ENCODE results near the gene ADGRG4. TPM values are rescaled to one million over a fixed set of nuclear protein-coding genes. Genes with fewer than 3 reads are reported as not detected.
"Not testable (repeated sequence)": the region's sequence is repeated elsewhere in the genome, so short reads cannot be mapped to it uniquely, and the experiment has no call there.

The ADGRG4 gene
- polyA plus RNA-seq, 2 donors = under 0.01 TPM; not detected in 1

DNA sequence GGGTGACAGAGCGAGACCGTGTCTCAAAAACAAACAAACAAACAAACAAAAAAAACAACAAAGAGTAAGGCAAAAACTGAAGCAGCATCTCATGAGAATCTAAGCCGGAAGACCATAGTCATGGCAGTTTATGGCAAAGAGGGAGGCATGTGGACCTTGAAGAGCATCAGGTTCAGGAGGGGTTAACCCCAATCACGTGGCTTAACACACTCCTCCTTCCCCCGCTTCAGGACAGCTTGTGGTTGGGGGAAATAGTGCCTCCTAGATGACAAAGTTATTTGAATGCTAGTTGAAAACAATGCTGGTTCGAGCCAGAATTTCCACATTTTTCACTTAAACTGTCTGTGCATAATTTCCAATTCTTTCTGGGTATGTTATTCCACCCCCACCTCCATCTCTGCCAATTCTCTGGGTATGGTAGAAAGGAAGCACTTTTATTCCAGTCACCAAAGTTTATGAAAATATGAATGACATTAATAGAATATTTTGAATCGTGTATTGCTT, 37.9 kb upstream of the ADGRG4 start:
- no peak overlapping the region for H3K27ac ChIP-seq (ENCODE audit: low read depth in 2 of 2, low read length in 1 of 2)
- peaks cover 0 to 3% of the 10 kb centered on the region in 2 donors for H3K27me3 ChIP-seq (ENCODE audit: control insufficient read depth in 1 of 2, insufficient read depth in 2 of 2, low read length in 2 of 2)
- WGBS, 2 donors = 65% methylated on average over 7 of the region's 7 CpGs
- H3K36me3 ChIP-seq (ENCODE audit: control insufficient read depth in 2 of 2, insufficient read depth in 2 of 2, low read length in 1 of 2) = no peaks in the 10 kb centered on the region
- no peak overlapping the region for H3K4me3 ChIP-seq (ENCODE audit: low read depth in 1 of 2, low read length in 2 of 2)
- H3K4me1 ChIP-seq (ENCODE audit: control insufficient read depth in 2 of 2, insufficient read depth in 2 of 2, low read length in 1 of 2) = no peaks in the 10 kb centered on the region
- H3K9me3 ChIP-seq (ENCODE audit: control insufficient read depth in 2 of 2, insufficient read depth in 1 of 2, low read depth in 1 of 2, low read length in 1 of 2) = no peaks in the 10 kb centered on the region

DNA sequence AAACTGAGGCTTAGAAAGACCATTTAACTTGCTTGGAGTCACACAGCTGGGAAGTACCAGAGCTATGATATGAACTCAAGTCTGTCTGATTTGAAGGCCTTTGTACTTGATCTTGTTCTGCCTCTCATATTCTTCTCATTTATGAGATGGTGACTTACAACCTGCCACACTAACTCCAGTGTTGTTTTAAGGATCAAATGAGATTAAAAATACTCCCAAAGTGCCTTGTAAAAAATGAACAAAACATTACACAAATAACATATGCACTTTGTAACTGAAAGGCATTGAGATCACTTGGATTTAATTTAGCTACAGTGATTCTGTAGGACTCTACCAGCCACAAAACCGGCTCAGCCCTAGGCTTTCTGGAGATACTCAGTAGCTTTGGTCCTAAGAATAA, 33.9 kb upstream of the ADGRG4 start:
- H3K36me3 ChIP-seq (ENCODE audit: control insufficient read depth in 2 of 2, insufficient read depth in 2 of 2, low read length in 1 of 2) = no peaks in the 10 kb centered on the region
- no peaks in the 10 kb centered on the region for H3K4me1 ChIP-seq (ENCODE audit: control insufficient read depth in 2 of 2, insufficient read depth in 2 of 2, low read length in 1 of 2)
- H3K9me3 ChIP-seq (ENCODE audit: control insufficient read depth in 2 of 2, insufficient read depth in 1 of 2, low read depth in 1 of 2, low read length in 1 of 2) = no peaks in the 10 kb centered on the region
- no peak overlapping the region for H3K4me3 ChIP-seq (ENCODE audit: low read depth in 1 of 2, low read length in 2 of 2)
- WGBS, 2 donors = 57 to 65% methylated on average over 1 of the region's 1 CpG
- no peak overlapping the region for H3K27ac ChIP-seq (ENCODE audit: low read depth in 2 of 2, low read length in 1 of 2)
- no peaks in the 10 kb centered on the region for H3K27me3 ChIP-seq (ENCODE audit: control insufficient read depth in 1 of 2, insufficient read depth in 2 of 2, low read length in 2 of 2)

DNA sequence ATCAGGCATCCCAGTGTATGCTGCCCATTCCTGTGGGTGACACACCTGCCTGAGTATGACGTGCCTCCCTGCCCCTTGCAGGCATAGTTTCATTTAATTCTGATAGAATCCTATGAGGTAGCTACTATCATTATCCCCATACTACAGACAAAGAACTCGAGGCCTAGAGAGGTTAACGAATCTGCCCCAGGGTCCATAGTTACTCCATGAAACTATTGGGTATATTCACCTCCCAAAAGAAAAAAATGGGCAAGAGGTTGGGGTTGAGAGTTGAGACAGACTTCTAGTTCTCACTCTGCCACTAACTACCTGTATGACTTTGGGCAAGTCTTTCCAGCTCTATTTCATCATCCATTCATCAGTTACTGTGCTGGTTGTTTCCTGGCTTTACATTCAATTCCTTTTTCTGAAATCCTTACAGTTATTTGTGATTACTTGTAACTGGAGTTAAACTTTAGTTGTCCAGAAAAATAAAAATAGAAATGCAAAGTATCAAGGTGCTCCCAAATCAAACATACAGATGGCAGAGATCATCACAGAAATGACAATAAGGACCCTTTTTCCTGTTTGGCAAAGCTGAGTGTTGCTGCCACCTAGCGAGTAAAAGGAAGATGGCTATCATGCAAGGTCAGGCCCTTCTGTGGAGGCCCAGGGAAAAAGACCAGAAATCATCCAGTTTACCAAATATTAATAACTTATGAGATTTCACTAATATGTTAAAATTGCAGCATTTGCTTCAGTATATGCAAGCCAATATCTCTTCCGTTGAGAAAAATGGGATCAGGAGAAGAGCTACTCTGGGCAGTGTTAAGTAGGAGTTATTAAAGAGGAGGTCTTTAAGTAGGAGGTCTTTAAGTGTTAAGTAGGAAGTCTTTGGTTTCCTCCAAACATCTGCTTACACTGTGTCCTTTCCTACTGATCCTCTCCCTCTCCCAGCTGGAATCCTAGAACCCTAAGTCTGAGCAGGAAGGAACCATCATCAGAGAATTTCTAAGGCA, 32.4 kb upstream of the ADGRG4 start:
- no peaks in the 10 kb centered on the region for H3K9me3 ChIP-seq (ENCODE audit: control insufficient read depth in 2 of 2, insufficient read depth in 1 of 2, low read depth in 1 of 2, low read length in 1 of 2)
- H3K27me3 ChIP-seq (ENCODE audit: control insufficient read depth in 1 of 2, insufficient read depth in 2 of 2, low read length in 2 of 2) = no peaks in the 10 kb centered on the region
- H3K27ac ChIP-seq (ENCODE audit: low read depth in 2 of 2, low read length in 1 of 2) = no peak overlapping the region
- H3K4me3 ChIP-seq (ENCODE audit: low read depth in 1 of 2, low read length in 2 of 2) = no peak overlapping the region
- no peaks in the 10 kb centered on the region for H3K36me3 ChIP-seq (ENCODE audit: control insufficient read depth in 2 of 2, insufficient read depth in 2 of 2, low read length in 1 of 2)
- WGBS, 2 donors = 42 to 52% methylated on average over 5 of the region's 5 CpGs
- no peaks in the 10 kb centered on the region for H3K4me1 ChIP-seq (ENCODE audit: control insufficient read depth in 2 of 2, insufficient read depth in 2 of 2, low read length in 1 of 2)

DNA sequence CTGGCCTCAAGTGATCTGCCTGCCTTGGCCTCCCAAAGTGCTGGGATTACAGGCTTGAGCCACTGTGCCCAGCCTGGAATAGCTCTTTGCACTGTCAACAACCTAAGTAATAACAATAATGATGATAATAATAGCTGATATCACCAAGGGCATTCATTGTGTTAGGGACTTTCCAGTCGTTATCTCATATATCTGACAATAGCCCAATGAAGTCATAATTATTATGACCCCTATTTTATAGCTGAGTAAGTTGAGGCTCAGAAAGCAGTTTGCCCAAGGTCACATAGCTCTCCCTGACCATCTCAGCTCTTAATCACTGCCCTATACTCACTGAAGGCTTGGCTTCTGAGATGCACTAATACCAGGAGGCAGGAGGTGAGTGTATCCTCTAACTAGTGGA, 30.8 kb upstream of the ADGRG4 start:
- Histone ChIP-seq H3K9me3 (ENCODE audit: control insufficient read depth in 2 of 2, insufficient read depth in 1 of 2, low read depth in 1 of 2, low read length in 1 of 2) (no peaks in the 10 kb centered on the region), H3K27me3 (ENCODE audit: control insufficient read depth in 1 of 2, insufficient read depth in 2 of 2, low read length in 2 of 2) (no peaks in the 10 kb centered on the region), H3K4me3 (ENCODE audit: low read depth in 1 of 2, low read length in 2 of 2) (no peak overlapping the region), H3K4me1 (ENCODE audit: control insufficient read depth in 2 of 2, insufficient read depth in 2 of 2, low read length in 1 of 2) (no peaks in the 10 kb centered on the region), H3K36me3 (ENCODE audit: control insufficient read depth in 2 of 2, insufficient read depth in 2 of 2, low read length in 1 of 2) (no peaks in the 10 kb centered on the region), H3K27ac (ENCODE audit: low read depth in 2 of 2, low read length in 1 of 2) (no peak overlapping the region)
- 67% methylated on average over 1 of the region's 1 CpG for WGBS, 2 donors

DNA sequence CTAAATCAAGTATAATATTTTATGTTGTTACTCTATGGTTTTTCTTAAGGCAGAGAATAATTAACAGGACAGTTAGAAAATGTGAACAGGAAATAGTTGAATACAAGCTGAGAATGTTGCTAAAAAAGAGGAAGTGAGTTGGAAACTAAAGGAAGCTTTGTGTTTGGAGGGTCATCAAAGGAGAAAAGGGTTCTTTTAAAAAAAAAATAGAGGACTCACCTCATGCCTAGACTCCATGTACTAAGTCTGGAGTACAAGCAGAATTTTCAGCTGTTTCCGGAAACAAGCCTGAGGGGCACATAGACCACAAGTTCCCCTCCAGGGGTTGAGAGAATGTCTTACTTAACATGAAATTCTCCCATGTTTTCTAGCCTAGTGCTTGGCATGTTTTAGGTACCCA, 29.5 kb upstream of the ADGRG4 start:
- H3K9me3 ChIP-seq (ENCODE audit: control insufficient read depth in 2 of 2, insufficient read depth in 1 of 2, low read depth in 1 of 2, low read length in 1 of 2) = no peaks in the 10 kb centered on the region
- no peaks in the 10 kb centered on the region for H3K27me3 ChIP-seq (ENCODE audit: control insufficient read depth in 1 of 2, insufficient read depth in 2 of 2, low read length in 2 of 2)
- WGBS, 2 donors = 88% methylated on average over 1 of the region's 1 CpG

DNA sequence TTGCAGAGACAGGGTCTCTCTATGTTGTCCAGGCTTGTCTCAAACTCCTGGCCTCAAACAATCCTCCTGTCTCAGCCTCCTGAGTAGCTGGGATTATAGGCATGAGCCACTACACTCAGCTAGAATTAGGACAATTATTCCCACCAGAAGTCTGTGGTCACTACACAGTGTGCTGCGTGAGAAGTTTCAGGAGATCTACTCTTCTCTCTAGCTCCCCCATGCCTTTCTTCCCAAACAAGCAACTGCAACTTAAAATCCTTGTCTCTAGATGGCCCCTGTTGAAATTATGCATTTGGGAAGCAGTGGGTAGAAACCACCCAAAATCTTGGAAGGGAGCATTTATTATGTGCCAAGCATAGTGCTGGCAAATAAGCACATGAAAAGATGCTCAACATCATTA, 28.4 kb upstream of the ADGRG4 start:
- no peaks in the 10 kb centered on the region for H3K27me3 ChIP-seq (ENCODE audit: control insufficient read depth in 1 of 2, insufficient read depth in 2 of 2, low read length in 2 of 2)
- H3K27ac ChIP-seq (ENCODE audit: low read depth in 2 of 2, low read length in 1 of 2) = no peak overlapping the region
- H3K4me3 ChIP-seq (ENCODE audit: low read depth in 1 of 2, low read length in 2 of 2) = no peak overlapping the region
- H3K9me3 ChIP-seq (ENCODE audit: control insufficient read depth in 2 of 2, insufficient read depth in 1 of 2, low read depth in 1 of 2, low read length in 1 of 2) = no peaks in the 10 kb centered on the region
- no peaks in the 10 kb centered on the region for H3K36me3 ChIP-seq (ENCODE audit: control insufficient read depth in 2 of 2, insufficient read depth in 2 of 2, low read length in 1 of 2)
- no peaks in the 10 kb centered on the region for H3K4me1 ChIP-seq (ENCODE audit: control insufficient read depth in 2 of 2, insufficient read depth in 2 of 2, low read length in 1 of 2)
- WGBS, 2 donors = 59 to 60% methylated on average over 1 of the region's 1 CpG

More for the DNA sequence above, 29.5 kb upstream of the ADGRG4 start:
- Histone ChIP-seq H3K36me3 (ENCODE audit: control insufficient read depth in 2 of 2, insufficient read depth in 2 of 2, low read length in 1 of 2) (no peaks in the 10 kb centered on the region), H3K4me1 (ENCODE audit: control insufficient read depth in 2 of 2, insufficient read depth in 2 of 2, low read length in 1 of 2) (no peaks in the 10 kb centered on the region), H3K4me3 (ENCODE audit: low read depth in 1 of 2, low read length in 2 of 2) (no peak overlapping the region), H3K27ac (ENCODE audit: low read depth in 2 of 2, low read length in 1 of 2) (no peak overlapping the region)

DNA sequence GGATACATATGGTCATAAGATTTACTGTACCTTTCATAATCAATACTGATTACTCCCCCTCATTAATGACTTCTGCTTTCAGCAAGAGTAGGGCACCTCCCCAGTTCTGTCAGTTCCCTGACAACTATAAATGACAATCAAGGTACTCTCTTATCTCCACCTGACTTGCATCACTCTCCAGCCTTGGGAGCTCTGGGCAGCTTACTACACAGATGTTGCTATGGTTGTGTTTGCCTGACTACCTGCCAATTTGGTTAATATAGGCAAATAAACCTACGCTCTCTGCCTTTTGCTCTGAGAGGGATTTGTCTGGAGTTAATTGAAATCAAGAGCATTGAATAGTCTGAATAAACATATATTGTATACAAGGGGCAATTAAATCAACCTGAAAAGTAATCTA, 26.8 kb upstream of the ADGRG4 start:
- Histone ChIP-seq H3K9me3 (ENCODE audit: control insufficient read depth in 2 of 2, insufficient read depth in 1 of 2, low read depth in 1 of 2, low read length in 1 of 2) (no peaks in the 10 kb centered on the region), H3K4me3 (ENCODE audit: low read depth in 1 of 2, low read length in 2 of 2) (no peak overlapping the region), H3K27ac (ENCODE audit: low read depth in 2 of 2, low read length in 1 of 2) (no peak overlapping the region), H3K36me3 (ENCODE audit: control insufficient read depth in 2 of 2, insufficient read depth in 2 of 2, low read length in 1 of 2) (no peaks in the 10 kb centered on the region), H3K27me3 (ENCODE audit: control insufficient read depth in 1 of 2, insufficient read depth in 2 of 2, low read length in 2 of 2) (no peaks in the 10 kb centered on the region), H3K4me1 (ENCODE audit: control insufficient read depth in 2 of 2, insufficient read depth in 2 of 2, low read length in 1 of 2) (no peaks in the 10 kb centered on the region)
- 62 to 70% methylated on average over 1 of the region's 1 CpG for WGBS, 2 donors

DNA sequence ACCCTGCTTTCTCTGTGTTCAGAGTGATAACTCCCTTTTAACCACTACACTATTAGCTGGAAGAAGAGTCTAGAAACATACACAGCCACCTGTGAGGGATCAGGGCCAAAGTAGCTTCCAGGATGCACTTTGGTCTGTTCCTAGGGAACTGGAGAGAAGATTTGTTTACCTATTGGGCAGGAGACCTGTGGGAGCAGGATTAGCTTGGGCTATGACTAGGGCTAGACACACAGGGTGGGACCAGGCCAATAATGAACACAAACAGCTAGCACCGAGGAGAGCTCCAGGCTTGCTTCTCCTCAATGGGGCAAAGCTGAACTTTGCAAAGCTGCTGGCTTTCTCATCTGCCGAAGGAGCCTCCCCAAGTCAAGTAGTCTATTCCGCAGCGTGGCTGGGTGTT, 25.2 kb upstream of the ADGRG4 start:
- H3K9me3 ChIP-seq (ENCODE audit: control insufficient read depth in 2 of 2, insufficient read depth in 1 of 2, low read depth in 1 of 2, low read length in 1 of 2) = no peaks in the 10 kb centered on the region
- 69 to 75% methylated on average over 4 of the region's 4 CpGs for WGBS, 2 donors
- H3K36me3 ChIP-seq (ENCODE audit: control insufficient read depth in 2 of 2, insufficient read depth in 2 of 2, low read length in 1 of 2) = no peaks in the 10 kb centered on the region
- no peak overlapping the region for H3K27ac ChIP-seq (ENCODE audit: low read depth in 2 of 2, low read length in 1 of 2)
- no peak overlapping the region for H3K4me3 ChIP-seq (ENCODE audit: low read depth in 1 of 2, low read length in 2 of 2)
- H3K27me3 ChIP-seq (ENCODE audit: control insufficient read depth in 1 of 2, insufficient read depth in 2 of 2, low read length in 2 of 2) = no peaks in the 10 kb centered on the region
- H3K4me1 ChIP-seq (ENCODE audit: control insufficient read depth in 2 of 2, insufficient read depth in 2 of 2, low read length in 1 of 2) = no peaks in the 10 kb centered on the region

DNA sequence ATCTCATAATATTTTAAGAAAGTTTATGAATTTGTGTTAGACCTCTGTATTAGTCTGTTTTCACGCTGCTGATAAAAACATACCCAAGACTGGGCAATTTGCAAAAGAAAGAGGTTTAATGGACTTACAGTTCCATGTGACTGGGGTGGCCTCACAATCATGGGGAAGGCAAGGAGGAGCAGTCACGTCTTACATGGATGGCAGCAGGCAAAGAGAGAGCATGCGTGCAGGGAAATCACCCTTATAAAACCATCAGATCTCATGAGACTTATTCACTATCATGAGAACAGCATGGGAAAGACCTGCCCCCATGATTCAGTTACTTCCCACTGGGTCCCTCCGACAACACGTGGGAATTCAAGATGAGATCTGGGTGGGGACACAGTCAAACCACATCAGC, 14.4 kb upstream of the ADGRG4 start:
- H3K9me3 ChIP-seq (ENCODE audit: control insufficient read depth in 2 of 2, insufficient read depth in 1 of 2, low read depth in 1 of 2, low read length in 1 of 2); H3K27ac ChIP-seq (ENCODE audit: low read depth in 2 of 2, low read length in 1 of 2); H3K36me3 ChIP-seq (ENCODE audit: control insufficient read depth in 2 of 2, insufficient read depth in 2 of 2, low read length in 1 of 2); H3K4me1 ChIP-seq (ENCODE audit: control insufficient read depth in 2 of 2, insufficient read depth in 2 of 2, low read length in 1 of 2); H3K4me3 ChIP-seq (ENCODE audit: low read depth in 1 of 2, low read length in 2 of 2); H3K27me3 ChIP-seq (ENCODE audit: control insufficient read depth in 1 of 2, insufficient read depth in 2 of 2, low read length in 2 of 2): not testable (repeated sequence)
- 82 to 89% methylated on average over 5 of the region's 5 CpGs for WGBS, 2 donors

DNA sequence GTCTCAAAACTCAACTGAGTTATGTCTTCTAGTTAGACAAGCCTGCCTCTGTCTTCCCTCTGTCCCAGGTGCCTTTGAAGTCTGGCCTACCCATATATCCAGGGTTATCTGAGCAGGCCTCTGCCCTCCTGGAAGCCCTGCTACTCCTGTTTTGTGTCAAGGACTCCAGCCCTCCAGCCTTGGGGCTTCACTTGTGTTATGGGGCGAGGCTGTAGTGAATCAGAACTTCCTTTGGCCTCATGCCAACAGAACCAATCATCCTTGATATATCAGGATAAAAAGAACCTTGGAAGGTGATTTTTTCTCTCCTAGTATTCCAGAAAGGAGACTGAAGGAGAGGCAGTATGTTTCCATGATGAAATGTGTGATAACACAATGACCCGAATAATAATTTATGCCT, 8.9 kb upstream of the ADGRG4 start:
- Histone ChIP-seq H3K27me3 (ENCODE audit: control insufficient read depth in 1 of 2, insufficient read depth in 2 of 2, low read length in 2 of 2) (peaks cover 0 to 2% of the 10 kb centered on the region in 2 donors), H3K27ac (ENCODE audit: low read depth in 2 of 2, low read length in 1 of 2) (no peak overlapping the region), H3K4me1 (ENCODE audit: control insufficient read depth in 2 of 2, insufficient read depth in 2 of 2, low read length in 1 of 2) (no peaks in the 10 kb centered on the region), H3K9me3 (ENCODE audit: control insufficient read depth in 2 of 2, insufficient read depth in 1 of 2, low read depth in 1 of 2, low read length in 1 of 2) (no peaks in the 10 kb centered on the region), H3K36me3 (ENCODE audit: control insufficient read depth in 2 of 2, insufficient read depth in 2 of 2, low read length in 1 of 2) (no peaks in the 10 kb centered on the region), H3K4me3 (ENCODE audit: low read depth in 1 of 2, low read length in 2 of 2) (no peak overlapping the region)
- 73 to 74% methylated on average over 2 of the region's 2 CpGs for WGBS, 2 donors

Data from esophagus (tissue), 2 donors.